Suprapubic skin (tissue), 4 donors: ENCODE measurements around the gene TYROBP. TPM values are rescaled to one million over a fixed set of nuclear protein-coding genes. Genes with fewer than 3 reads are reported as not detected.

Experiments
- DNase-seq, 2 donors: peaks; one replicate each; pipeline ENCODE4 v3.0.0-alpha.2; 2019; ENCODE audit warnings: low spot score in 2 of 2
- H3K27ac ChIP-seq: fragments of 200-600 bp; sonication (generic); one replicate; pipeline ENCODE4 v1.5.1; 2019
- H3K27me3 ChIP-seq: fragments of 200-600 bp; sonication (generic); one replicate; pipeline ENCODE4 v1.5.1; 2019
- H3K36me3 ChIP-seq: fragments of 200-600 bp; sonication (generic); one replicate; pipeline ENCODE4 v1.5.1; 2019
- H3K4me1 ChIP-seq: fragments of 200-600 bp; sonication (generic); one replicate; pipeline ENCODE4 v1.5.1; 2019
- H3K4me3 ChIP-seq: fragments of 200-600 bp; sonication (generic); one replicate; pipeline ENCODE4 v1.5.1; 2019; ENCODE audit warnings: mild to moderate bottlenecking
- H3K9me3 ChIP-seq: fragments of 200-600 bp; sonication (generic); one replicate; pipeline ENCODE4 v1.5.1; 2019
- EP300 ChIP-seq: sonication (generic); formaldehyde crosslinking; IDR thresholded peaks from one replicate; pipeline ENCODE4 v1.6.1; 2017; ENCODE audit warnings: antibody characterized with exemption
- POLR2A ChIP-seq, 2 donors: fragments of 450-650 bp; IDR thresholded peaks; one replicate each; pipeline ENCODE4 v1.6.1; 2017; ENCODE audit warnings: antibody characterized with exemption in 2 of 2, mild to moderate bottlenecking in 2 of 2, moderate library complexity in 2 of 2
- POLR2AphosphoS5 ChIP-seq, 3 donors: sonication (generic); formaldehyde crosslinking; IDR thresholded peaks; one replicate each; pipeline ENCODE4 v1.6.1; 2017; ENCODE audit warnings: antibody characterized with exemption in 3 of 3
- WGBS: methylation state at CpG from one replicate; pipeline ENCODE4 v1.1.5; 2018; 5-methylcytosine and 5-hydroxymethylcytosine counted together
- total RNA-seq, 4 donors: library from RNA; depleted of rRNA; stranded (reverse); fragments of >200 nt; gene quantifications; one replicate each; pipeline ENCODE4 v1.1.0, GENCODE V29; 2016
- TF ChIP-seq, protein P1 (sequence below), 2 donors: fragments of 200-600 bp in 1 of 2; fragments of 450-650 bp in 1 of 2; sonication (generic) in 1 of 2; IDR thresholded peaks; one replicate each; pipeline ENCODE4 v1.5.1; 2016 to 2019; ENCODE audit warnings: antibody characterized with exemption in 2 of 2, mild to moderate bottlenecking in 1 of 2, moderate library complexity in 1 of 2

Gene TYROBP
- total RNA-seq, 4 donors from 2014 or later = 12.4 to 29.4 (median 15.6) TPM

GRCh38 chr19:35856546-35857149 lies 51.4 kb downstream of the TYROBP start, which contains the start of gene KIRREL2:
TSS of gene KIRREL2 (plus strand) at chr19:35856911. CDS start at chr19:35857120, 209 bp downstream.
- no peaks in the 10 kb centered on the region for H3K36me3 ChIP-seq
- TF ChIP-seq POLR2AphosphoS5 (IDR thresholded peaks at IDR 0.05) = no peak
- TF ChIP-seq, protein P1, sequence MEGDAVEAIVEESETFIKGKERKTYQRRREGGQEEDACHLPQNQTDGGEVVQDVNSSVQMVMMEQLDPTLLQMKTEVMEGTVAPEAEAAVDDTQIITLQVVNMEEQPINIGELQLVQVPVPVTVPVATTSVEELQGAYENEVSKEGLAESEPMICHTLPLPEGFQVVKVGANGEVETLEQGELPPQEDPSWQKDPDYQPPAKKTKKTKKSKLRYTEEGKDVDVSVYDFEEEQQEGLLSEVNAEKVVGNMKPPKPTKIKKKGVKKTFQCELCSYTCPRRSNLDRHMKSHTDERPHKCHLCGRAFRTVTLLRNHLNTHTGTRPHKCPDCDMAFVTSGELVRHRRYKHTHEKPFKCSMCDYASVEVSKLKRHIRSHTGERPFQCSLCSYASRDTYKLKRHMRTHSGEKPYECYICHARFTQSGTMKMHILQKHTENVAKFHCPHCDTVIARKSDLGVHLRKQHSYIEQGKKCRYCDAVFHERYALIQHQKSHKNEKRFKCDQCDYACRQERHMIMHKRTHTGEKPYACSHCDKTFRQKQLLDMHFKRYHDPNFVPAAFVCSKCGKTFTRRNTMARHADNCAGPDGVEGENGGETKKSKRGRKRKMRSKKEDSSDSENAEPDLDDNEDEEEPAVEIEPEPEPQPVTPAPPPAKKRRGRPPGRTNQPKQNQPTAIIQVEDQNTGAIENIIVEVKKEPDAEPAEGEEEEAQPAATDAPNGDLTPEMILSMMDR (IDR thresholded peaks at IDR 0.05) = no peak
- TF ChIP-seq POLR2A (IDR thresholded peaks at IDR 0.05) = no peak
- TF ChIP-seq EP300 = no peak
- H3K27ac ChIP-seq = no peak within 1 kb of the TSS
- H3K4me3 ChIP-seq = peak within 1 kb of the TSS; percentile 47
- peaks cover 17% of the 10 kb centered on the region for H3K4me1 ChIP-seq
- DNase-seq = no peak
- peaks cover 95% of the 10 kb centered on the region for H3K27me3 ChIP-seq
- 0% methylated on average over 27 of the region's 42 CpGs for WGBS
- H3K9me3 ChIP-seq = no peaks in the 10 kb centered on the region

Other genes starting within 250 kb of the TYROBP start
- gene UPK1A, start 241.8 kb downstream of the TYROBP start, total RNA-seq = 1 to 10 TPM; 1.5 to 8.3 (median 5.6) TPM
- gene ZBTB32, start 203.7 kb downstream of the TYROBP start, total RNA-seq = not detected
- 10 to 100 TPM; 31.2 to 66.8 (median 45.2) TPM for gene KMT2B, start 190.3 kb downstream of the TYROBP start, total RNA-seq
- gene IGFLR1, start 165.8 kb downstream of the TYROBP start, total RNA-seq = 1 to 10 TPM; 3.3 to 8.5 (median 6.9) TPM
- 10 to 100 TPM; 18.8 to 45.5 (median 21.9) TPM for gene U2AF1L4, start 162.9 kb downstream of the TYROBP start, total RNA-seq
- gene PSENEN, start 162.6 kb downstream of the TYROBP start, total RNA-seq = 10 to 100 TPM; 27.1 to 57.2 (median 42.4) TPM
- 10 to 100 TPM; 11.0 to 21.5 (median 20.0) TPM for gene LIN37, start 159.7 kb downstream of the TYROBP start, total RNA-seq
- gene HSPB6, start 151.3 kb downstream of the TYROBP start, total RNA-seq = 10 to 100 TPM in 1 of 4 donors, 1 to 10 TPM in 3; 4.1 to 13.4 (median 5.5) TPM
- gene PROSER3, start 150.1 kb downstream of the TYROBP start, total RNA-seq = 10 to 100 TPM in 3 of 4 donors, 1 to 10 TPM in 1; 9.6 to 23.8 (median 17.1) TPM
- gene ARHGAP33, start 132.7 kb downstream of the TYROBP start, total RNA-seq = 10 to 100 TPM; 20.6 to 42.7 (median 31.7) TPM
- not detected for gene PRODH2, start 95.5 kb downstream of the TYROBP start, total RNA-seq
- not detected for gene NPHS1, start 55.8 kb downstream of the TYROBP start, total RNA-seq
- gene KIRREL2, start 51.4 kb downstream of the TYROBP start, total RNA-seq = not detected
- 1 to 10 TPM in 2 of 4 donors, under 1 TPM in 2; 0.64 to 1.6 (median 0.96) TPM for gene APLP1, start 39.7 kb downstream of the TYROBP start, total RNA-seq
- 10 to 100 TPM in 1 of 4 donors, 1 to 10 TPM in 3; 3.7 to 15.7 (median 6.9) TPM for gene NFKBID, start 7.8 kb downstream of the TYROBP start, total RNA-seq
- gene HCST, start 5.8 kb downstream of the TYROBP start, total RNA-seq = 1 to 10 TPM in 1 of 4 donors, not detected in 3; 8.3 TPM
- gene LRFN3, start 28.1 kb upstream of the TYROBP start, total RNA-seq = 10 to 100 TPM; 10.9 to 18.3 (median 12.8) TPM
- 10 to 100 TPM; 21.6 to 29.6 (median 27.5) TPM for gene SDHAF1, start 86.9 kb upstream of the TYROBP start, total RNA-seq
- gene SYNE4, start 100.5 kb upstream of the TYROBP start, total RNA-seq = 1 to 10 TPM in 3 of 4 donors, under 1 TPM in 1; 0.42 to 3.0 (median 1.8) TPM
- 10 to 100 TPM; 21.1 to 33.2 (median 24.9) TPM for gene ALKBH6, start 105.9 kb upstream of the TYROBP start, total RNA-seq
- 1 to 10 TPM; 2.2 to 3.0 (median 2.7) TPM for gene CLIP3, start 124.6 kb upstream of the TYROBP start, total RNA-seq
- gene THAP8, start 146.0 kb upstream of the TYROBP start, total RNA-seq = 10 to 100 TPM in 3 of 4 donors, 1 to 10 TPM in 1; 5.7 to 20.4 (median 10.9) TPM
- 1 to 10 TPM; 1.4 to 3.7 (median 1.8) TPM for gene WDR62, start 146.6 kb upstream of the TYROBP start, total RNA-seq
- not detected for gene OVOL3, start 202.8 kb upstream of the TYROBP start, total RNA-seq
- gene POLR2I, start 206.6 kb upstream of the TYROBP start, total RNA-seq = 10 to 100 TPM; 21.8 to 57.5 (median 31.3) TPM
- gene TBCB, start 207.2 kb upstream of the TYROBP start, total RNA-seq = 100 to 1,000 TPM in 1 of 4 donors, 10 to 100 TPM in 3; 63.2 to 117 (median 90.5) TPM
- gene CAPNS1, start 231.8 kb upstream of the TYROBP start, total RNA-seq = 10 to 100 TPM; 60.2 to 95.5 (median 79.2) TPM
- 10 to 100 TPM in 2 of 4 donors, 1 to 10 TPM in 2; 5.6 to 17.1 (median 11.4) TPM for gene COX7A1, start 244.2 kb upstream of the TYROBP start, total RNA-seq